Breast epithelium (tissue), 3 donors: ENCODE data around the gene SSH2.

ENCODE experiments used
- CTCF ChIP-seq, 3 donors: fragments of 450-650 bp; IDR thresholded peaks; one replicate each; pipeline ENCODE4 v1.5.1; 2016 to 2017; ENCODE audit warnings: antibody characterized with exemption in 3 of 3, mild to moderate bottlenecking in 3 of 3, moderate library complexity in 3 of 3
- POLR2A ChIP-seq: fragments of 450-650 bp; IDR thresholded peaks from one replicate; pipeline ENCODE4 v1.6.1; 2016; ENCODE audit warnings: antibody characterized with exemption, mild to moderate bottlenecking, moderate library complexity

- no peak for TF ChIP-seq CTCF (IDR thresholded peaks at IDR 0.05)
- no peak for TF ChIP-seq POLR2A
Measured at GRCh38 chr17:29734640-29735039, 195.4 kb downstream of the SSH2 start.
